ENCODE results near the gene SMIM44.

- TF ChIP-seq EZH2 (IDR thresholded peaks at IDR 0.05; ENCODE audit: borderline replicate concordance, low read length), result no peak
- no peak for TF ChIP-seq CTCF (IDR thresholded peaks at IDR 0.05; ENCODE audit: low read length)
Measured at GRCh38 chr19:3515891-3516422, 32.7 kb upstream of the SMIM44 start.

Data from OCI-LY1 (cell line).